RWPE1 (cell line): Measurements from ENCODE around the gene USB1.

Experiments used
- CTCF ChIA-PET: fragments of 350-600 bp; sonication (Branson Sonifier 250); formaldehyde crosslinking; extraction: SDS; loops from one replicate; lab custom pipeline; 2021; lab: Yijun Ruan, JAX
- POLR2A ChIA-PET: fragments of 400-600 bp; formaldehyde crosslinking; extraction: SDS; loops from one replicate; lab custom pipeline; 2020; ENCODE audit warnings: antibody characterized with exemption; ENCODE audit not compliant: low non-redundant PET; lab: Yijun Ruan, JAX
- DNase-seq: peaks from one replicate; pipeline ENCODE4 v3.0.0; 2012; ENCODE audit warnings: low spot score
- H3K27ac ChIP-seq: fragments of 450-650 bp; 2 replicates; pipeline ENCODE4 v1.5.1; 2017
- TF ChIP-seq, protein P1 (sequence below): fragments of 450-650 bp; conservative IDR thresholded peaks from 2 replicates; pipeline ENCODE4 v1.5.1; 2017; ENCODE audit warnings: low read depth, mild to moderate bottlenecking

Gene USB1

DNA sequence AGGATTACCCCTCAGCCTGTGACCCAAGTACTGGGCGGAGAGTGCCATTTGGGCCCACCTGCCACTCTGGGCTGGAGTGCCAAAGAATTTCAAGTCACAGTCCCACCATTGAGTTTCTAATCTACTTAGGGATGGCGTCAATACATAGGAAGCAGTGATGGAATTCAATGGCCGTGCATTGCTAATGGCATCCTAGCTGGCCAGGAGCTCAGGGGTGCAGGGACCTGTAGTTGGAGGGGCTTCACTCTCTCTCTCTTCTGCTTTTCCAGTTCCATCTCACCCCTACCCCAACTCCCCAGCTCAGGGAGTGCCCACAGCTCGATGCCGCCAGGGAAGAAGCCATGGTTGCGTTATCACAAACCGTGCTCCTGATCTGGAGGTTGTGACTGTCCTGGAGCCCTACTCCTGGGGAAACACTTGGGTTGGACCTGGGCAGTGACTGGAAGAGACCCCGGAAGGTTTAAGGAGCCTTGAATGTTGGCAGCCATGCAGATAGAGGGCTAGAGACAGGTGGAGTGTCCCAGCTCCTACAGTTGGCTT, 26.8 kb downstream of the USB1 start:
- CTCF ChIA-PET = interaction anchor here (0.6 to 1.2 kb wide), 3 partner anchors 70 to 466 kb away, joined by 3 to 5 read pairs (median 3); no protein-coding TSS in a partner anchor
- POLR2A ChIA-PET = interaction anchor here (1.5 kb wide), 1 partner anchor 102 kb away, joined by 3 read pairs; the partner anchor contains the start of gene CFAP20
- peak overlapping the region; percentile 81 for H3K27ac ChIP-seq
- TF ChIP-seq, protein P1, sequence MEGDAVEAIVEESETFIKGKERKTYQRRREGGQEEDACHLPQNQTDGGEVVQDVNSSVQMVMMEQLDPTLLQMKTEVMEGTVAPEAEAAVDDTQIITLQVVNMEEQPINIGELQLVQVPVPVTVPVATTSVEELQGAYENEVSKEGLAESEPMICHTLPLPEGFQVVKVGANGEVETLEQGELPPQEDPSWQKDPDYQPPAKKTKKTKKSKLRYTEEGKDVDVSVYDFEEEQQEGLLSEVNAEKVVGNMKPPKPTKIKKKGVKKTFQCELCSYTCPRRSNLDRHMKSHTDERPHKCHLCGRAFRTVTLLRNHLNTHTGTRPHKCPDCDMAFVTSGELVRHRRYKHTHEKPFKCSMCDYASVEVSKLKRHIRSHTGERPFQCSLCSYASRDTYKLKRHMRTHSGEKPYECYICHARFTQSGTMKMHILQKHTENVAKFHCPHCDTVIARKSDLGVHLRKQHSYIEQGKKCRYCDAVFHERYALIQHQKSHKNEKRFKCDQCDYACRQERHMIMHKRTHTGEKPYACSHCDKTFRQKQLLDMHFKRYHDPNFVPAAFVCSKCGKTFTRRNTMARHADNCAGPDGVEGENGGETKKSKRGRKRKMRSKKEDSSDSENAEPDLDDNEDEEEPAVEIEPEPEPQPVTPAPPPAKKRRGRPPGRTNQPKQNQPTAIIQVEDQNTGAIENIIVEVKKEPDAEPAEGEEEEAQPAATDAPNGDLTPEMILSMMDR = no peak
- no peak for DNase-seq

GRCh38 chr16:58028541-58029070, 27.4 kb downstream of the USB1 start:
- POLR2A ChIA-PET = no interaction called here
- no peak for DNase-seq
- peak overlapping the region; percentile 81 for H3K27ac ChIP-seq
- TF ChIP-seq, protein P1 = no peak
- CTCF ChIA-PET = interaction anchor here (0.5 to 0.7 kb wide), 3 partner anchors 233 to 467 kb away, joined by 3 to 5 read pairs (median 3); no protein-coding TSS in a partner anchor

DNA sequence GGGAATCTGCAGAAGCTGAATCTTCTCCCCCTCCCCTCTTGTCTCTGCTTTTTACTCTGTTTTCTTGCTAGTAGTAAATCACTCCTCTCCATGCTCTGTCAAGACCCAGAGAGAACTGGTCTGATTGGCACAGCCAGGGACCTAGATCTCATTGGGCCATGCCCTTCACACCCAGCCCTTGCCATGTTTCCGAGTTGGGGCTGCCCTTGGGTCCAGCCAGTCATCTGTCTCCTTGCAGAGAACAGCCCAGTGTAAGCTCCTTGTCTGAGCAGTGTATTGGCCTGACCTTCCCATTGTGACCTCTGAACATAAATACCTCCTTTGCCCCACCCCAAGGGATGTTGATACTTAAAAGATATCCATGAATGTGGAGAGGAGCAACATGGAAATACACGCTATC, 28.2 kb downstream of the USB1 start:
- no peak overlapping the region for H3K27ac ChIP-seq
- ChIA-PET POLR2A (no interaction called here), CTCF (interaction anchor here (0.7 kb wide), 1 partner anchor 323 kb away, joined by 3 read pairs; no protein-coding TSS in a partner anchor)
- no peak for DNase-seq
- TF ChIP-seq, protein P1 = no peak

DNA sequence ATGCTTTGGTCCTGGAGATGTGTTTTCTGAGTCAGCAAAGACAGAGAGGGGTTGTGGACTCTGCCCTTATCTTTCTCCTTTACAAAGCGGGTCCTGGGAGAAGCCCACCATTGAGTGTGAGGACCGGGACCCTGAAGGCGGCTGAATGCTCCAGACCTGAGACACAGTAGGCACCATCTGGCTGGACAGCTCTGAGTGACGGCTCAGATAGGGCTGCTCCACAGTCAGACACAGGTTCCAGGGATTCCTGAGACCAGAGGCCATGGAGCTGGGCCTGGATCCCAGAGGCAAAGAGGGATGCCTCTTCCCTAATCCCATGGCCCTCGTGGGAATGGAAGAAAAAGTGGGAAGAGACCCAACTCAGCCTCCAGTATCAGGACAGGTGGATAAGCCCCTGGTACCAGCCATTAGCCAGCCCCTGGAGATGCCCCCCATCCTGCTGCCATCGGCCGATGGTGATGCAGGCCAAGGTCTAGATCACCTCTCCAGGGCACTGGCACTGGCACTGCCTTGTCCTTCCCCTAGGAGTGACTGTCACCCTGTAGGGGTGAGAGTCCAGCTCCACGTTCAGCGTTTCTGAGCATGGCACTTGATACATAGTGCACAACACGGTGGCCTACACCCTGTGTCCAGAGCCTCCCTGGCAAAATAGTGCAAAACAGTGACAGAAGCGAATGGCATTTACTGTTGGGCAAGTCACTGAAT, 29.1 kb downstream of the USB1 start:
- POLR2A ChIA-PET = no interaction called here
- no peak overlapping the region for H3K27ac ChIP-seq
- CTCF ChIA-PET = no interaction called here
- TF ChIP-seq, protein P1 = no peak
- no peak for DNase-seq

- H3K27ac ChIP-seq = peak overlapping the region; percentile 9; the same call in 1 of the 2 replicates
- no peak for DNase-seq
- TF ChIP-seq, protein P1 = no peak
- POLR2A ChIA-PET = no interaction called here
- CTCF ChIA-PET = no interaction called here
Measured at GRCh38 chr16:58031016-58031800, 30.0 kb downstream of the USB1 start.

- POLR2A ChIA-PET = no interaction called here
- H3K27ac ChIP-seq = peak overlapping the region; percentile 10
- no peak for DNase-seq
- CTCF ChIA-PET = interaction anchor here (0.6 kb wide), 1 partner anchor 80 kb away, joined by 3 read pairs; no protein-coding TSS in a partner anchor
- TF ChIP-seq, protein P1 = no peak
Measured at GRCh38 chr16:58032710-58033293, 31.6 kb downstream of the USB1 start.
